Uterus (tissue), 4 donors: ENCODE measurements around the gene FBXO44. TPM values are rescaled to one million over a fixed set of nuclear protein-coding genes. Genes with fewer than 3 reads are reported as not detected.

Experiments used
- DNase-seq, 2 donors: peaks; one replicate each; pipeline ENCODE4 v3.0.0-alpha.2; 2019 to 2020
- H3K27ac ChIP-seq, 2 donors: fragments of 200-600 bp; sonication (generic); 1 replicate in 1 of 2; 2 replicates in 1 of 2; pipeline ENCODE4 v1.5.1; 2016 to 2018
- H3K27me3 ChIP-seq, 2 donors: fragments of 200-600 bp; sonication (generic); one replicate each; pipeline ENCODE4 v1.5.1; 2018 to 2019; ENCODE audit warnings: control low read depth in 1 of 2
- H3K36me3 ChIP-seq, 2 donors: fragments of 200-600 bp; sonication (generic); one replicate each; pipeline ENCODE4 v1.5.1; 2019; ENCODE audit warnings: control low read depth in 1 of 2
- H3K4me1 ChIP-seq, 2 donors: fragments of 200-600 bp; sonication (generic); one replicate each; pipeline ENCODE4 v1.5.1; 2018 to 2019; ENCODE audit warnings: control low read depth in 1 of 2
- H3K4me3 ChIP-seq, 2 donors: fragments of 200-600 bp; sonication (generic); 1 replicate in 1 of 2; 2 replicates in 1 of 2; pipeline ENCODE4 v1.5.1; 2018 to 2019; ENCODE audit warnings: mild to moderate bottlenecking in 1 of 2
- H3K9me3 ChIP-seq, 2 donors: fragments of 200-600 bp; sonication (generic); one replicate each; pipeline ENCODE4 v1.5.1; 2019; ENCODE audit warnings: control low read depth in 1 of 2
- CTCF ChIP-seq, 4 experiments: fragments of 200-600 bp in 2 of 4; fragments of 450-650 bp in 2 of 4; sonication (generic) in 2 of 4; IDR thresholded peaks; one replicate each; pipeline ENCODE4 v1.5.1; 2016 to 2019; ENCODE audit warnings: antibody characterized with exemption in 4 of 4, mild to moderate bottlenecking in 2 of 4, moderate library complexity in 1 of 4
- POLR2A ChIP-seq, 2 donors: fragments of 450-650 bp; IDR thresholded peaks; one replicate each; pipeline ENCODE4 v1.6.1; 2016; ENCODE audit warnings: antibody characterized with exemption in 2 of 2, mild to moderate bottlenecking in 1 of 2, moderate library complexity in 1 of 2
- intact Hi-C: fragments of 100-400 bp; cut with DNase I; formaldehyde crosslinking; loops from one replicate; pipeline ENCODE4 v1.15.1; 2023; ENCODE audit warnings: low total_unique reads
- total RNA-seq, 4 donors: library from RNA; depleted of rRNA in 3 of 4; stranded (reverse); fragments of >200 nt in 3 of 4; gene quantifications; one replicate each; pipeline versions ENCODE4 v1.1.0 to v1.2.4, GENCODE V29; 2014 to 2023
- donor health status: DM: yes; HTN: yes; CAD: no.

FBXO44 gene
- total RNA-seq, 4 donors from 2014 or later = 7.6 to 26.7 (median 17.6) TPM

- TF ChIP-seq CTCF (IDR thresholded peaks at IDR 0.05) (no peak), POLR2A (IDR thresholded peaks at IDR 0.05) (no peak)
- no peaks in the 10 kb centered on the region for H3K27me3 ChIP-seq
- H3K4me1 ChIP-seq = no peaks in the 10 kb centered on the region
- peak overlapping the region; percentile 63 to 85 for H3K4me3 ChIP-seq
- no peaks in the 10 kb centered on the region for H3K36me3 ChIP-seq
- peak in 1 of 2 donors; percentile 30 for DNase-seq
- H3K27ac ChIP-seq = peak overlapping the region; percentile 79 to 87
- intact Hi-C loops = no loop called here
- H3K9me3 ChIP-seq = no peaks in the 10 kb centered on the region
Measured at GRCh38 chr1:11680270-11681070, 25.8 kb downstream of the FBXO44 start.

- H3K4me1 ChIP-seq = no peaks in the 10 kb centered on the region
- peak; percentile 86 to 88 for DNase-seq
- peak in 1 of 2 donors; percentile 83 for TF ChIP-seq POLR2A (IDR thresholded peaks at IDR 0.05)
- peak in 1 of 4 experiments; percentile 3 for TF ChIP-seq CTCF (IDR thresholded peaks at IDR 0.05)
- no peaks in the 10 kb centered on the region for H3K9me3 ChIP-seq
- intact Hi-C loops = no loop called here
- H3K36me3 ChIP-seq = no peaks in the 10 kb centered on the region
- peak within 1 kb of the TSS; percentile 63 to 85 for H3K4me3 ChIP-seq
- H3K27ac ChIP-seq = peak within 1 kb of the TSS; percentile 79 to 87
- no peaks in the 10 kb centered on the region for H3K27me3 ChIP-seq
Measured at GRCh38 chr1:11681071-11681771, 26.5 kb downstream of the FBXO44 start, which contains the start of gene MAD2L2. TSS of gene MAD2L2 (minus strand) at chr1:11681148. CDS start at chr1:11680601, 547 bp downstream.

- H3K36me3 ChIP-seq = no peaks in the 10 kb centered on the region
- no peak overlapping the region for H3K27ac ChIP-seq
- no peaks in the 10 kb centered on the region for H3K4me1 ChIP-seq
- no peaks in the 10 kb centered on the region for H3K9me3 ChIP-seq
- H3K4me3 ChIP-seq = no peak overlapping the region
- TF ChIP-seq CTCF (IDR thresholded peaks at IDR 0.05) = no peak
- no peak for TF ChIP-seq POLR2A (IDR thresholded peaks at IDR 0.05)
- intact Hi-C loops = no loop called here
- no peaks in the 10 kb centered on the region for H3K27me3 ChIP-seq
- no peak for DNase-seq
Measured at GRCh38 chr1:11682287-11682771, 27.7 kb downstream of the FBXO44 start.

- no peaks in the 10 kb centered on the region for H3K4me1 ChIP-seq
- intact Hi-C loops = no loop called here
- no peak overlapping the region for H3K27ac ChIP-seq
Measured at GRCh38 chr1:11682799-11683198, 28.1 kb downstream of the FBXO44 start.

More at GRCh38 chr1:11682799-11683198, 28.1 kb downstream of the FBXO44 start:
- H3K9me3 ChIP-seq = no peaks in the 10 kb centered on the region
- H3K36me3 ChIP-seq = no peaks in the 10 kb centered on the region
- no peaks in the 10 kb centered on the region for H3K27me3 ChIP-seq
- H3K4me3 ChIP-seq = no peak overlapping the region
- TF ChIP-seq POLR2A (IDR thresholded peaks at IDR 0.05) = no peak
- TF ChIP-seq CTCF (IDR thresholded peaks at IDR 0.05) = no peak
- no peak for DNase-seq
